ENCODE measurements around the gene RAB11FIP3.

Gene RAB11FIP3

GRCh38 chr16:521381-522210, 96.1 kb downstream of the RAB11FIP3 start:
- no peak for DNase-seq

- DNase-seq, result no peak
Measured at GRCh38 chr16:522320-523096, 97.1 kb downstream of the RAB11FIP3 start.

GRCh38 chr16:523097-523741, 97.8 kb downstream of the RAB11FIP3 start:
- DNase-seq, result no peak

GRCh38 chr16:524274-525040, 99.0 kb downstream of the RAB11FIP3 start:
- DNase-seq, result no peak

DNA sequence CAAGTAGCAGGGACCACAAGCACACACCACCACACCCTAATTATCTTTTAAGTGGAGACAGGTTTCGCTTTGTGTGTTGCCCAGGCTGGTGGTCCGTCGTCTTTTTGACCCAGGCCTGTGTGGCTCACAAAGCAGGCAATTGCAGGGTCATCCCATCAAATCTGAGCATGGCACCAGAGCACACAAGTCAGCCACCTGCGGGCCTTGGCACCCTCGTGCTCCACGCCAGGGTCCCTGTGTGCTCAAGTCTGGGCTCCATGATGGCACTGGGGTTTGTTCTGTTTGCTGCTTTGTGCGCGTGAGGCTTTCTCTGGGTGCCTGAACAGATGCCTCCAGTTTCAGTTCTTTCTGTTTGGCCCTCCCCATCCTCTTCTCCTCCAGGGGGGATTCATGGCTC, 99.7 kb downstream of the RAB11FIP3 start:
- DNase-seq, result no peak

- no peak for DNase-seq
Measured at GRCh38 chr16:525520-526180, 100.2 kb downstream of the RAB11FIP3 start.

DNA sequence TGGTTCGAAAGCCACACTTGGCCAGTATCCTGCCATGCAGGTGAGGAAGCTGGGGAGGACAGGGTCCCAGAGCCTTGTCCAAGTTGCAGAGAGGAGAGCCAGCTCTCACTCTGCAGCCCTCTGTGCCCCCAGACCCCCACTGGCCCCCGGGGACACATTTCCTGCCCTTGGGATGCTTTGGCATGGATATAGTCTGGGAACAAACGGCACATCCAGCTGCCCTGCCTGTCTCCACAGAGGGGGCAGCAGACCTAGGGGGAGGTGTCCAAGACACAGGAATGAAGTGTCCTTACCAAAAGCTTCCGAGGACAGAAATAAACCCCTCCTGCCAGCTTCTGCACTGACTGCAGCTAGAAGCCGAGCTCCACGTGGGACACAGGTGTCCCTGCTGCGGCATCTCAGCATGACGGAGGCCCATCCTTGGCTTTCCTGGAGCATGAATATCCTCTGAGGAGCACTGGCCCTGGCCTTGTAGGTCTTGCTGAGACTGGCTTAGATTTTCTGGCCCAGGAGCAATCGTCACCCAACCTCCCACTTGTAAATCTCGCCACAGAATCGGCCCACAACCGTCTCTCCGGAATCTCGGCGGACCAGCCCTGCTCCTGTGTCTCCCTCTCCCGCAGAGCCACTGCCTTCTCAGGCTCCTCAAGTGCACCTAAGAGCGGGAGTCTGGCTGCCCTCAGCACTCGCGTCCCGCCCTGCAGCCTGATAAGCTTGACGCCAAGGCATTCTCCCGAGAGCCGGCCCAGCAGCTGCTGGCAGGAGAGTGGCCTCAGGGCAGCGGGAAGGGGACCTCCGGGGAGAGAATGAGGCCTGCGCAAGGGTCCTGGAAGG, 100.9 kb downstream of the RAB11FIP3 start:
- no peak for DNase-seq

- DNase-seq, result peak; percentile 82 to 97
Measured at GRCh38 chr16:527015-527903, 101.8 kb downstream of the RAB11FIP3 start, which contains the start of gene CAPN15. Gene CAPN15, plus strand, starts transcription at chr16:527712. Its CDS starts 19,127 bp downstream, at chr16:546839.

DNA sequence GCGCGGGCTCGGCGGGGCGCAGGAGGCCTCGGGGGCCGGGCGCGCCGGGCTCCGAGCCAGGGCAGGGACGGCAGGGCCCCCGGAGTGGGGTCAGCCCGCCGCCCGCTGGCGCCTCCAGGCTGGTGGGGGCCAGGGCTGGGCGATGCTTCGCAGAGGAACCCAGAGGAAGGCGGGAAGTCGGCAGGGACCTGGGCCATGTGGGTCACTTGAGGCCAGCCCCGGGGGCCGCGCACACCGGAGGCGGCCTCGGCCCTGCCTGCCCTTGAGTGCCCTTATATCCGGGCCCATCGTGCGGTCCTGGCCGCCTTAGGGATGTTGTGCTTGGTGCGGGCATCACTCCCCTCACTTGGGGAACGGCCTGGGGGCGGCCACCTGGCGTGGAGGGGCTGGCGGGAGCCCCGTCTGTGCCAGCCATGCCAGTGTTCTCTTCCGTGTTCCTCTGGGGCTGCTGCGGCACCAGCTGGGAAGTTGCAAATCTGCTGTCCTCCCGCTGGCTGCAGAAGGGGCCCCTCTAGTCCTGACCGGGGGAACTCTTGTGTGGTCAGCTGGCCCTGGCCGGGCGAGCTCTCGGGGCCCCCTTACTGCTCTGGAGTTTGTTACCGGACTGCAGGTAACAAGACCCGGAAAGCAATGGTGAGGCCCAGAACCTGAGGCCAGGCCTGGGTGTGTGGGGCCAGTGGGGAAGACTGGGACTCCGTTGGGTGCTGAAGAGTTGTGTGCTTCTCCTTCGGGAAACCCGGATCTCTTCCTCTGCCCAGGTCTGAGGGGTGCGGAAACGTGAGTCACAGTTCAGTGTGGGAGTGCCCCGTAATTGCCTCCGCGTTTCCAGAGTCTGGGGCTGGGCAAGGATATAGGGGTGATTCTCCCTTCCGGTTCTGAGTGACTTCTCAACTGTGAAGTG, 102.9 kb downstream of the RAB11FIP3 start:
- no peak for DNase-seq

DNA sequence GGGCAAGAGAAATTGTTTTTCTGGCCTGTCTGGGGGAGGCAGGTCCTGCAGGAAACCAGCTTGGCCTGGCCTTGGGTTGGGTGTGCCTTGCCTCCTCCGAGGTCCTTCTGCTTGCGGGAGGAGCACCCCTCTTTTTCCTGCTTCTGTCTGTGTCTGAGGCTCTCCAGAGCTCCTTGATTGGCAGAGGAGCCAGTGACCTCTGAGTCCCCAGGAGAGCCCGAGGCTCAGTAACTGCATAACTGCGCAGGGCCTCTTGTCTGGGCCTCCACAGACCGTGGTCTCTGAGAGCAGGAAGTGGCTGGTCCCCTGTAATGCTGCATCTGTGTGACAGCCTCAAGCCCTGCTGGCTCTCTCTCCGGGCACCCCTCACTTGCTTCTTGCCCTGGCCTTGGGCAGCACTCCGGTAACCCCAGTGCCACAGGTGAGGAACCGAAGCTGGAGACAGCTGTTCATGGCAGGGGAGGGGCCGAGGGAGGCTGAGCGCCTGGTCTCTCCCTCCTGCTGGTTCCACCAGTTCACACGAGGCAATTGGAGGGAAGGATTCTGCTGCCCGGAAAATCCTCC, 103.6 kb downstream of the RAB11FIP3 start:
- no peak for DNase-seq

GRCh38 chr16:530111-530817, 104.8 kb downstream of the RAB11FIP3 start:
- DNase-seq, result no peak

GRCh38 chr16:531494-532125, 106.2 kb downstream of the RAB11FIP3 start:
- no peak for DNase-seq

GRCh38 chr16:533391-534123, 108.1 kb downstream of the RAB11FIP3 start:
- DNase-seq, result no peak

DNA sequence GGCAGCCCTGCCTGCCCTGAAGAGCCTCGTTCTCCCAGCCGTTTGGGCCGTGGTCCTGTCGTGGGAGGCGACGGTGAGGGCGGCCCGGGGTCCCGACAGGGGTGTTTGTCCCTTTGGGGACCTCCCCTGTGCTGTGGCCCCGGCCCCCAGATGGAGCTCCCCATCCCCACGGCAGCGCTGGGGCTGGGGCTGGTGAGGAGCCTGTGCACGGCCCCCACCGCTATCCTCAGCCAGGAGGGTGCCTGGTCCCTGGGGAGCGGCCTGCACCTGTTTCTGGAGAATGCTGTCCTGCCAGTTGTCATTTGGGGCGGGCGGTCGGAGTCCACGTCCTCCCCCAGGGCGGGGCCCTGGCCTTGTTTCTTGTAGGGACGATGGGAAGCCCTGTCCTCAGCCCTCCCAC, 108.7 kb downstream of the RAB11FIP3 start:
- no peak for DNase-seq

- DNase-seq, result no peak
Measured at GRCh38 chr16:534856-535445, 109.5 kb downstream of the RAB11FIP3 start.

Data from NCI-H1930 (cell line).